HG03442 (cell line): ENCODE data around the gene OPN4.
A peak's percentile ranks its signal among the peaks of the same experiment; 100 is the strongest.

ENCODE experiments used
- ATAC-seq: cut with Tn5 transposase; IDR thresholded peaks from one replicate; pipeline ENCODE4 v1.9.1; 2021; ENCODE audit warnings: mild to moderate bottlenecking, moderate library complexity; ENCODE audit not compliant: unreplicated experiment

Gene OPN4

GRCh38 chr10:86661161-86662025 is 7.0 kb downstream of the OPN4 start:
- no peak for ATAC-seq

- ATAC-seq: no peak
These were observed 8.1 kb downstream of the OPN4 start for GRCh38 chr10:86662186-86663045.

DNA sequence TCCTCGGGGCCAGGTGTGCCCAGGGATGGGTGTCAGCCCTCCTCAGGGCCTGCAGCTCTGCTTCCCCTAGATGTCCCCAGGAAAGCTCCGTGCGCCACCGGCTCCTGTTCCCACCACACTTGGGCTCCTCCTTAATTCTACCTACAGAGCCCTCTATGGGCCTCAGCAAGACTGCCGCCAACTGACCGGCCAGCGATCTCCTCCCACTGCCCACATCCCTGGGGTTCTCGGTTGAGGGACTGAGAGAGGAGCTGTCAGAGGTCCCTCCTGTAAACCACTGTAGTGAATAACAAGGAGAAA is 8.6 kb downstream of the OPN4 start:
- ATAC-seq: no peak

GRCh38 chr10:86663576-86664339 is 9.4 kb downstream of the OPN4 start:
- no peak for ATAC-seq

GRCh38 chr10:86664341-86665217 is 10.2 kb downstream of the OPN4 start:
- ATAC-seq: no peak

DNA sequence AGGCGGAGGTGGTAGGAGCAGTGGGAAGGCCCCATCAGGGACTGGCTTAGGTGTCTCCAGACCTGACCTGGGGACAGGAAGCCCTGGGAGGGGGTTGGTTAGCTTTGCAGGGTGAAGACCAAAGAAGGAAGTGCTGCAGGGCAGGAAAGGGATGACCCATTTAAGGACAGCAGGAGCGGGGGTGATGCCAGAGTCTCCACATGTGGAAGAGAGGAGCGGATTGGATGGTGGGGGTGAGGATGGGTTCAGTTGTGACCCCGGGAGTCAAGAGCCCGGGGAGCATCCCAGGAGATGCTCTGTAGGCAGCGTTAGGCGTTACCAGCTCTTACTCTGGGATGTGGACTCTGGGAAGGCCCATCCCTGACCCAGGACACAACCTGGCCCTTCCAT is 10.9 kb downstream of the OPN4 start:
- ATAC-seq: no peak

DNA sequence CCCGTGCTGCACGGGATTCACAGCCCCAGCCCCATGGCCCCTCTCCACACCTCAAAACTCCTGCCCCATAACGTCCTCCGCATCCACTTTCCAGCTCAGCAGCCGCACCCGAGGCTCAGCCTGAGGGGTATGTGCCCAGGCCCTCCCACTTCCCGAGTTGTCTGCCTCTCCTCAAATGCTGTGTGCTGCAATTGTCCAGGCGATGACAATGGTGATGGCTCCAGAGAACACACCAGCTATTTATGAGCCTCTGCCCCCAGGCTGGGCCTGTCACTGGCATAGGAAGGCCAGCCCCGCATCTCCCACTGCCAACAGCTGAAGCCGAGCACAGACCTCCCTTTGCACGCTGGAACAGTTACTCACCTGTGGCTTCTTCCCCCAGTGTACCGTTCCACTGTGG is 11.5 kb downstream of the OPN4 start:
- ATAC-seq: no peak

DNA sequence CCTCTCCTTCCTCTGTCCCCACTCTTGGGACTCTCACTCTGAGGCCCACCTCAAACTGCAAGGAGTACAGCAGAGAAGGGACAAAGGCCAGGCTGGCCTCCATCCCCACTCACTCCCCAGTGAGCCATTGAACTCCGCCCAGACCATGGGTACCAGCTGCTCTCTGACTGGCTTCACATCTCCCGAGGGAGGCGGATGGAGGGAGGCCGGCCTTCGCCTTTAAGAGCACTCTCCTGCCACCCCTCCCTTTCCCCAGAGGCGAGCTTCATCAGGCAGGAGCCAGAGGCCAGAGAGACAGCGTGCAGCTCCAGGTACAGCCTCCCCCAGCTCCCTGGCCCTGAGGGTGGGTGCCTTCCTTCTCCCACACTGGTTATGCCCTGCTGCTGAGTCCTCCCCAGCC is 12.2 kb downstream of the OPN4 start:
- ATAC-seq: no peak

DNA sequence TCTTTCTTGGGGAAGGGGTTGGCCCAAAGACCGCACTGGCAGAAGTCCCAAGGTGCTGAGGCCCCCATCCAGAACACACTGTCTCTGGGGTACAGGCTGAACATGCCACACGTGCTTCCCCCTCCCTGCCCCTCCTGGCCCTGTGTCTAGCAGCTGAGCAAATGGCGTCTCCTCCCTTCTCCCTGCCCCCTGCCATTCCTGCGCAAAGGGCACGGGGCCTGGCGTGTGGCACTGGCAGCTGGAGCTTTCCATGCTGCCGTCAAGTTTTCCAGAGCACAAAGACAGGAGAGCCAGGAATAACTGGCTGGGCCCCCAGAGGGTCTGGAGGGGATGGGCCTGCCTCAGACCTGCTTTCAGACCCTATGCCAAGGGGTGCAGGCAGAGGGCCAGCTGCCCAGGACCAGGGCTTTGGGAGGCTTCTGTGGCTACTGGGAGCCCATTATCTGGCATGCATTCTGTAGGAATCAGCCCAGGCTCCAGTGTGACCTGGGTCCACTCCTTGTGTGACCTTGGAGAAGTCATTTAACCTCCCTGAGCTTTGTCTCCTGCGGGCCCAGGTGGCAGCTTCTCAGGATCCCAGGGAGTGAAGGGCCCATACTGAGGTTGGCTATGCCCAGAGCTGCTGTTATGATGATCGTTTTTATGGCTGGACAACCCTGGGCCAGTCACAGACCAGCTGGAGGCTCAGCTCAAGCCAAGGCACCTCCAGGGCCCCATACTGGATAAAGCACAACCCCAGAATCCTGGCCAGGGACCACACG is 13.3 kb downstream of the OPN4 start:
- no peak for ATAC-seq

GRCh38 chr10:86668297-86669165 is 14.2 kb downstream of the OPN4 start, which contains the start of gene LDB3:
Gene LDB3, plus strand, starts transcription at chr10:86668511. Its CDS starts 181 bp downstream, at chr10:86668692.
- peak; percentile 65 for ATAC-seq

DNA sequence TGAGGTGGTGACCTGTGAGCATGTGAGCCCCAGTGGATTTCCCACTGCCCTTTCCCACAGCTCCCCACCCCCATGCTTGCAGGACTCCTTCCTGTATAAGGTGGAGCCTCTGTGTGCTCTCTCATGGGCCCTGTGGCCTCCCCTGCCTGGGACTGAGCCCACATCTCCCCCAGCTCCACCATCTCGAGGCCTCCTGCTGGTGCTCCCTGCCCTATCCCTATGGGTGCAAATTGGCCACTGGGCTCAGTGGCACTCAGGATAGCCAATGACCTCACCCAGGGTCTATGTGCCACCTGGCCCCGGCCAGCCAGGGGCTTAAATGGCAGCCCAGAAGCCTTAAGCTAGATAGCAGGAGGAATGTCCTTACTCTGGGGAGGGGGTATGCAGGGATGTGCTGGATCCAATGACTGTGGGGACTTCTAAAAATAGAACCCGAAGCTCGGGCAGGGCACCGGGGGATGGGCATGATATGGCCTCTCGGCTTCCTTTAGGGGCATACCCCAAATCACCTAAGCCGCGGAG is 16.0 kb downstream of the OPN4 start:
- ATAC-seq: no peak

- ATAC-seq: no peak
These were observed 16.5 kb downstream of the OPN4 start for GRCh38 chr10:86670876-86671275.

GRCh38 chr10:86671419-86671818 is 17.1 kb downstream of the OPN4 start:
- ATAC-seq: no peak

GRCh38 chr10:86671985-86672710 is 17.8 kb downstream of the OPN4 start:
- ATAC-seq: no peak

- ATAC-seq: no peak
These were observed 19.0 kb downstream of the OPN4 start for GRCh38 chr10:86673216-86673826.

GRCh38 chr10:86673827-86674581 is 19.7 kb downstream of the OPN4 start:
- ATAC-seq: no peak

GRCh38 chr10:86674912-86675311 is 20.6 kb downstream of the OPN4 start:
- ATAC-seq: no peak
